Tibial nerve (tissue), 4 donors: ENCODE data around the gene CFAP70.

Experiments used
- EP300 ChIP-seq, 2 donors: sonication (generic); formaldehyde crosslinking; IDR thresholded peaks; one replicate each; pipeline ENCODE4 v1.6.1; 2017; ENCODE audit warnings: antibody characterized with exemption in 2 of 2, mild to moderate bottlenecking in 1 of 2
- POLR2A ChIP-seq, 2 donors: fragments of 450-650 bp; IDR thresholded peaks; one replicate each; pipeline ENCODE4 v1.6.1; 2017; ENCODE audit warnings: antibody characterized with exemption in 2 of 2, mild to moderate bottlenecking in 2 of 2, moderate library complexity in 2 of 2
- TF ChIP-seq, protein P1 (sequence below), 5 experiments: fragments of 200-600 bp in 3 of 5; fragments of 450-650 bp in 2 of 5; sonication (generic) in 3 of 5; IDR thresholded peaks; one replicate each; pipeline ENCODE4 v1.5.1; 2016 to 2019; ENCODE audit warnings: antibody characterized with exemption in 5 of 5, mild to moderate bottlenecking in 3 of 5, moderate library complexity in 2 of 5

DNA sequence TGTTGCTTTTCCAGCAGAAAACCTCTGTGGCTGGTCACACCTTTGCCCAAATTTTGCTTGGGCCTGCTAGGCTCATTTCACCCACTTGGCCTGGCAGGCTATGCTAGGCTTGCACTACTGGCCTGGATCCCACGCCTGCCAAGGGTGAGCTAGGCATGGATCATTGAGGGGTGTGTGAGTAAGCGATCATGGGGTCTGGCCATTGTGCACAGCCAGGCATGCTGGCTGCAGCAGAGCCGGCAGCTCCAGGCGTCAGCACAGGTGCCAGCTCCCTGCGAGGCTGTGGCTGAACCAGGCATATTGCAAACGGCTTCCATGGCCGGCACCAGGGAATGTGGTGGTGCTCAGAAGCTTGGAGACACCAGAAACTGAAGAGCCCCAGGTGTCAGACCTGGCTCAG lies 19.2 kb downstream of the CFAP70 start:
- TF ChIP-seq POLR2A (IDR thresholded peaks at IDR 0.05) (no peak), EP300 (IDR thresholded peaks at IDR 0.05) (no peak)
- TF ChIP-seq, protein P1, sequence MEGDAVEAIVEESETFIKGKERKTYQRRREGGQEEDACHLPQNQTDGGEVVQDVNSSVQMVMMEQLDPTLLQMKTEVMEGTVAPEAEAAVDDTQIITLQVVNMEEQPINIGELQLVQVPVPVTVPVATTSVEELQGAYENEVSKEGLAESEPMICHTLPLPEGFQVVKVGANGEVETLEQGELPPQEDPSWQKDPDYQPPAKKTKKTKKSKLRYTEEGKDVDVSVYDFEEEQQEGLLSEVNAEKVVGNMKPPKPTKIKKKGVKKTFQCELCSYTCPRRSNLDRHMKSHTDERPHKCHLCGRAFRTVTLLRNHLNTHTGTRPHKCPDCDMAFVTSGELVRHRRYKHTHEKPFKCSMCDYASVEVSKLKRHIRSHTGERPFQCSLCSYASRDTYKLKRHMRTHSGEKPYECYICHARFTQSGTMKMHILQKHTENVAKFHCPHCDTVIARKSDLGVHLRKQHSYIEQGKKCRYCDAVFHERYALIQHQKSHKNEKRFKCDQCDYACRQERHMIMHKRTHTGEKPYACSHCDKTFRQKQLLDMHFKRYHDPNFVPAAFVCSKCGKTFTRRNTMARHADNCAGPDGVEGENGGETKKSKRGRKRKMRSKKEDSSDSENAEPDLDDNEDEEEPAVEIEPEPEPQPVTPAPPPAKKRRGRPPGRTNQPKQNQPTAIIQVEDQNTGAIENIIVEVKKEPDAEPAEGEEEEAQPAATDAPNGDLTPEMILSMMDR (IDR thresholded peaks at IDR 0.05): no peak
